Uterus (tissue), 4 donors: ENCODE data around the gene C22orf15. TPM values are rescaled to one million over a fixed set of nuclear protein-coding genes. Genes with fewer than 3 reads are reported as not detected.

Experiments
- DNase-seq, 2 donors: peaks; one replicate each; pipeline ENCODE4 v3.0.0-alpha.2; 2019 to 2020
- H3K27ac ChIP-seq, 2 donors: fragments of 200-600 bp; sonication (generic); 1 replicate in 1 of 2; 2 replicates in 1 of 2; pipeline ENCODE4 v1.5.1; 2016 to 2018
- H3K27me3 ChIP-seq, 2 donors: fragments of 200-600 bp; sonication (generic); one replicate each; pipeline ENCODE4 v1.5.1; 2018 to 2019; ENCODE audit warnings: control low read depth in 1 of 2
- H3K36me3 ChIP-seq, 2 donors: fragments of 200-600 bp; sonication (generic); one replicate each; pipeline ENCODE4 v1.5.1; 2019; ENCODE audit warnings: control low read depth in 1 of 2
- H3K4me1 ChIP-seq, 2 donors: fragments of 200-600 bp; sonication (generic); one replicate each; pipeline ENCODE4 v1.5.1; 2018 to 2019; ENCODE audit warnings: control low read depth in 1 of 2
- H3K4me3 ChIP-seq, 2 donors: fragments of 200-600 bp; sonication (generic); 1 replicate in 1 of 2; 2 replicates in 1 of 2; pipeline ENCODE4 v1.5.1; 2018 to 2019; ENCODE audit warnings: mild to moderate bottlenecking in 1 of 2
- H3K9me3 ChIP-seq, 2 donors: fragments of 200-600 bp; sonication (generic); one replicate each; pipeline ENCODE4 v1.5.1; 2019; ENCODE audit warnings: control low read depth in 1 of 2
- CTCF ChIP-seq, 4 experiments: fragments of 200-600 bp in 2 of 4; fragments of 450-650 bp in 2 of 4; sonication (generic) in 2 of 4; IDR thresholded peaks; one replicate each; pipeline ENCODE4 v1.5.1; 2016 to 2019; ENCODE audit warnings: antibody characterized with exemption in 4 of 4, mild to moderate bottlenecking in 2 of 4, moderate library complexity in 1 of 4
- POLR2A ChIP-seq, 2 donors: fragments of 450-650 bp; IDR thresholded peaks; one replicate each; pipeline ENCODE4 v1.6.1; 2016; ENCODE audit warnings: antibody characterized with exemption in 2 of 2, mild to moderate bottlenecking in 1 of 2, moderate library complexity in 1 of 2
- intact Hi-C: fragments of 100-400 bp; cut with DNase I; formaldehyde crosslinking; loops from one replicate; pipeline ENCODE4 v1.15.1; 2023; ENCODE audit warnings: low total_unique reads
- total RNA-seq, 4 donors: library from RNA; depleted of rRNA in 3 of 4; stranded (reverse); fragments of >200 nt in 3 of 4; gene quantifications; one replicate each; pipeline versions ENCODE4 v1.1.0 to v1.2.4, GENCODE V29; 2014 to 2023
- donor health status: DM: yes; HTN: yes; CAD: no.

The C22orf15 gene
- total RNA-seq, 4 donors from 2014 or later, result 0.41 to 0.55 TPM; not detected in 2

DNA sequence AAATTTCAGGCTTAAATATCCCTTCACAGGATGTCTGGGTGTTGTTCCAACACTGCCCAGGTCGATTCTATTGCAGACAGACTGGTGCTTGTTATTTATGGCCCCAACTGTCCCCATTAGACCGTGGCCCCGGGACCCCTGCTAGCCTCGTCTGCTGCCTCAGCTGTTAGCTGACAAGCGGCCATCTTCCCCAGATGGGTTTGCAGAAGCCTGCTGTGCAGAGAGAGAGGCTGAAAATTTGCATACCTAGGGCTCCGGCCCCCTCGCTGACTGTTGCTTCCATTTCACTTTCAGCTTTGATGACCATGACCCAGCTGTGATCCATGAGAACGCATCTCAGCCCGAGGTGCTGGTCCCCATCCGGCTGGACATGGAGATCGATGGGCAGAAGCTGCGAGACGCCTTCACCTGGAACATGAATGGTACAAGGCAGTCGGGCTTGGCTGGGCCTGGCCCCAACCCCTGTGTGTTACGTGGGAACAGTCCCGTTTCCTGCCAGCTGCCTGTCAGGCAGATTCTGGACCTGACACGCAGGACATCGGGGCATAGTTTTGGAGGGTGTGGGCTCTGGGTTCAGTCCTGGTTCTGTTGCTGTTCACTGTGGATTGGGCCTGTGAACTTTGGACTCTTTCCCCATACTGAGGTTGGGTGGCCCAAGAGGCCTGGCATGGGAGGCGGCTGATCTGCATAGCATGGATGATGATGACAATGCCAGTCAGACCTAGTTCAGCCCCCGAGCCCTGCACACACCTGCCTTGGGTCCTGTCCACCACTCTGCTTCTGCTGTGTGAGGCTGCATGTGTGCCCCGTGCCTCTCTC is 40.4 kb downstream of the C22orf15 start:
- intact Hi-C loops, result no loop called here
- H3K27me3 ChIP-seq, result no peaks in the 10 kb centered on the region
- no peaks in the 10 kb centered on the region for H3K36me3 ChIP-seq
- TF ChIP-seq CTCF (IDR thresholded peaks at IDR 0.05) (no peak), POLR2A (IDR thresholded peaks at IDR 0.05) (no peak)
- no peak overlapping the region for H3K27ac ChIP-seq
- no peaks in the 10 kb centered on the region for H3K4me1 ChIP-seq
- no peak for DNase-seq
- no peaks in the 10 kb centered on the region for H3K9me3 ChIP-seq
- no peak overlapping the region for H3K4me3 ChIP-seq

DNA sequence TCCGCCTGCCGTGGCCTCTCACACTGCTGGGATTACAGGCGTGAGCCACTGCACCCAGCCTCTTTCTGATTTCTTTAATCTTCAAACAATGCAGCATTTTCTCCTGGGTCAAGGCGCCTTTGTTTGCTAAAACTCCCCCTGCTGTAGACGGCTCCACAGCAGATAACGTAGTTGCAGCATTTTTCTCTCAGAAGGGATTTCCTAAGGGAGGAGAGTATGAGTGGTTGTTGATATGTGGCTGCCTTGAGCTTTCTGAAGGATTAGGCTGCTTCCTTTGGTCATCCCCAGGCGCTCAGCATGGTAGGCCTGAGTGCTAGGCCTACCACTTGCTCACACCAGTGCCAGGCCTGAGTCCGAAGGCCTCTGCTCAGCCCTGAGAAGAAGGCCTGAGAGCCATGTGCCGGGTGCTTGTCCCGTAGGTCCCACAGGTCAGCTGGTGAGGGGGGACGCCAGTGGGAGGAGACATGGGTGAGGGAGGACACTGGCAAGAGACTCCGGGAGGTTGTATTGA is 42.0 kb downstream of the C22orf15 start:
- TF ChIP-seq POLR2A (IDR thresholded peaks at IDR 0.05) (no peak), CTCF (IDR thresholded peaks at IDR 0.05) (no peak)
- no peaks in the 10 kb centered on the region for H3K9me3 ChIP-seq
- no peaks in the 10 kb centered on the region for H3K4me1 ChIP-seq
- H3K4me3 ChIP-seq, result no peak overlapping the region
- no peaks in the 10 kb centered on the region for H3K27me3 ChIP-seq
- H3K36me3 ChIP-seq, result no peaks in the 10 kb centered on the region
- intact Hi-C loops, result no loop called here
- no peak overlapping the region for H3K27ac ChIP-seq
- DNase-seq, result no peak

DNA sequence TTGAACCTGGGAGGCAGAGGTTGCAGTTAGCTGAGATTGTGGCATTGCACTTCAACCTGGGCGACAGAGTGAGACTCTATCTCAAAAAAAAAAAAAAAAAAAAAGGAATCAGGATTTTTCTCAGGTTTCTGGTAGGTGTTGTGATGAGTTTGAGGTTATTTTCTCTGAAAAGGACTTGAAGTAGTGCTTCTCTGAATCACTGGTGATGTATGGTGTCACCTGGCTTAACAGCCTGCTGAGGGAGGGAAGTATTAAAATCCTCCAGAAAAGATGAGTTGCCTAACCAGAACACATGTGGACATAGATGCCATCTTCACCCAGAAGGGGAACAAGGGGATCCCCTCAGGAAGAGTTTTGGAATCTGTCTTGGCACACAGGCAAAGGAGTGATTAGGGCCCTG is 44.0 kb downstream of the C22orf15 start:
- Histone ChIP-seq H3K9me3 (no peaks in the 10 kb centered on the region), H3K36me3 (no peaks in the 10 kb centered on the region), H3K4me3 (no peak overlapping the region), H3K4me1 (no peaks in the 10 kb centered on the region), H3K27me3 (no peaks in the 10 kb centered on the region), H3K27ac (no peak overlapping the region)
- DNase-seq, result no peak
- TF ChIP-seq CTCF (IDR thresholded peaks at IDR 0.05) (no peak), POLR2A (IDR thresholded peaks at IDR 0.05) (no peak)
- intact Hi-C loops, result no loop called here

GRCh38 chr22:23812378-23812777 is 49.6 kb downstream of the C22orf15 start:
- intact Hi-C loops, result no loop called here
- TF ChIP-seq CTCF (IDR thresholded peaks at IDR 0.05) (no peak), POLR2A (IDR thresholded peaks at IDR 0.05) (no peak)
- H3K27ac ChIP-seq, result no peak overlapping the region
- H3K36me3 ChIP-seq, result no peaks in the 10 kb centered on the region
- no peaks in the 10 kb centered on the region for H3K4me1 ChIP-seq
- H3K4me3 ChIP-seq, result no peak overlapping the region
- H3K9me3 ChIP-seq, result no peaks in the 10 kb centered on the region
- no peak for DNase-seq
- H3K27me3 ChIP-seq, result no peaks in the 10 kb centered on the region

Other genes starting within 250 kb of the C22orf15 start
- gene IGLL1, start 182.7 kb upstream of the C22orf15 start, total RNA-seq, result under 1 TPM in 1 of 4 donors, not detected in 3; 0.48 TPM
- gene DRICH1, start 130.7 kb upstream of the C22orf15 start, total RNA-seq, result 1 to 10 TPM in 1 of 4 donors, not detected in 3; 1.4 TPM
- gene RGL4, start 72.0 kb upstream of the C22orf15 start, total RNA-seq, result under 1 TPM in 1 of 4 donors, not detected in 3; 0.21 TPM
- gene ZNF70, start 11.9 kb upstream of the C22orf15 start, total RNA-seq, result 10 to 100 TPM in 1 of 4 donors, 1 to 10 TPM in 3; 3.6 to 13.8 (median 6.2) TPM
- gene VPREB3, start 8.6 kb upstream of the C22orf15 start, total RNA-seq, result not detected
- 10 to 100 TPM in 1 of 4 donors, under 1 TPM in 1, not detected in 2; 0.88 to 21.0 TPM for gene CHCHD10, start 5.0 kb downstream of the C22orf15 start, total RNA-seq
- 10 to 100 TPM in 1 of 4 donors, 1 to 10 TPM in 2, not detected in 1; 7.6 to 35.8 (median 8.7) TPM for gene MMP11, start 9.9 kb downstream of the C22orf15 start, total RNA-seq
- 10 to 100 TPM; 39.1 to 64.4 (median 51.6) TPM for gene SMARCB1, start 24.0 kb downstream of the C22orf15 start, total RNA-seq
- 1 to 10 TPM in 1 of 4 donors, under 1 TPM in 1, not detected in 2; 0.95 to 1.2 TPM for gene DERL3, start 76.0 kb downstream of the C22orf15 start, total RNA-seq
- 10 to 100 TPM in 3 of 4 donors, under 1 TPM in 1; under 0.01 to 63.3 (median 15.0) TPM for gene SLC2A11, start 94.9 kb downstream of the C22orf15 start, total RNA-seq
- 100 to 1,000 TPM in 2 of 4 donors, 10 to 100 TPM in 2; 77.1 to 189 (median 124) TPM for gene MIF, start 131.4 kb downstream of the C22orf15 start, total RNA-seq
- 1 to 10 TPM; 2.1 to 7.6 (median 4.9) TPM for gene GSTT2B, start 198.2 kb downstream of the C22orf15 start, total RNA-seq
- gene DDTL, start 203.9 kb downstream of the C22orf15 start, total RNA-seq, result 1 to 10 TPM in 1 of 4 donors, under 1 TPM in 2, not detected in 1; 0.26 to 3.4 (median 0.48) TPM
- 10 to 100 TPM; 26.5 to 58.7 (median 48.0) TPM for gene DDT, start 211.5 kb downstream of the C22orf15 start, total RNA-seq
- gene GSTT2, start 217.1 kb downstream of the C22orf15 start, total RNA-seq, result not detected
- gene GSTT4, start 242.5 kb downstream of the C22orf15 start, total RNA-seq, result not detected
- 10 to 100 TPM; 10.2 to 86.5 (median 39.8) TPM for gene CABIN1, start 248.3 kb downstream of the C22orf15 start, total RNA-seq